Stomach (tissue), 4 donors: ENCODE results near the gene TRAM2.

Experiments
- CTCF ChIP-seq, 7 experiments: fragments of 450-650 bp in 4 of 7; fragments of 200-600 bp in 3 of 7; sonication (generic) in 3 of 7; IDR thresholded peaks; one replicate each; pipeline ENCODE4 v1.5.1; 2016 to 2019; ENCODE audit warnings: antibody characterized with exemption in 7 of 7, control low read depth in 2 of 7, mild to moderate bottlenecking in 1 of 7
- EP300 ChIP-seq: sonication (generic); formaldehyde crosslinking; IDR thresholded peaks from one replicate; pipeline ENCODE4 v1.6.1; 2017; ENCODE audit warnings: antibody characterized with exemption

GRCh38 chr6:52549428-52549827 is 27.4 kb downstream of the TRAM2 start:
- TF ChIP-seq EP300: no peak
- TF ChIP-seq CTCF (IDR thresholded peaks at IDR 0.05): no peak
